Stomach (tissue), 9 donors: ENCODE data around the gene COG2. TPM values are rescaled to one million over a fixed set of nuclear protein-coding genes. Genes with fewer than 3 reads are reported as not detected.
A peak's percentile ranks its signal among the peaks of the same experiment; 100 is the strongest.

Experiments used
- DNase-seq, 2 donors: peaks; one replicate each; pipeline versions ENCODE4 v3.0.0 to v3.0.0-alpha.2; 2013 to 2019
- H3K27ac ChIP-seq, 5 donors: fragments of 200-600 bp in 4 of 5; sonication (generic) in 4 of 5; one replicate each; pipeline ENCODE4 v1.5.1; 2013 to 2019; ENCODE audit warnings: mild to moderate bottlenecking in 1 of 5, moderate library complexity in 1 of 5
- H3K27me3 ChIP-seq, 3 donors: fragments of 200-600 bp; sonication (generic); one replicate each; pipeline ENCODE4 v1.5.1; 2017 to 2019; ENCODE audit warnings: mixed run types in 1 of 3
- H3K36me3 ChIP-seq, 4 donors: fragments of 200-600 bp; sonication (generic); 1 replicate in 3 of 4; 2 replicates in 1 of 4; pipeline ENCODE4 v1.5.1; 2016 to 2019
- H3K4me1 ChIP-seq, 4 donors: fragments of 200-600 bp; sonication (generic); one replicate each; pipeline ENCODE4 v1.5.1; 2016 to 2019
- H3K4me3 ChIP-seq, 4 donors: fragments of 200-600 bp; sonication (generic) in 3 of 4; one replicate each; pipeline ENCODE4 v1.5.1; 2016 to 2019; ENCODE audit warnings: mild to moderate bottlenecking in 1 of 4
- H3K9me3 ChIP-seq, 4 donors: fragments of 200-600 bp; sonication (generic); one replicate each; pipeline ENCODE4 v1.5.1; 2016 to 2019
- EP300 ChIP-seq: sonication (generic); formaldehyde crosslinking; IDR thresholded peaks from one replicate; pipeline ENCODE4 v1.6.1; 2017; ENCODE audit warnings: antibody characterized with exemption
- POLR2A ChIP-seq, 4 donors: fragments of 450-650 bp; IDR thresholded peaks; one replicate each; pipeline ENCODE4 v1.6.1; 2016; ENCODE audit warnings: antibody characterized with exemption in 4 of 4, control low read depth in 2 of 4, mild to moderate bottlenecking in 1 of 4, moderate library complexity in 1 of 4
- POLR2AphosphoS5 ChIP-seq, 3 donors: sonication (generic); formaldehyde crosslinking; IDR thresholded peaks; one replicate each; pipeline ENCODE4 v1.6.1; 2016; ENCODE audit warnings: antibody characterized with exemption in 3 of 3
- WGBS, 5 donors: extraction: QIAGEN DNeasy Blood & Tissue Kit in 3 of 5; methylation state at CpG; one replicate each; pipeline versions ENCODE4 v1.1.5 to v1.1.7; 2013 to 2018; 5-methylcytosine and 5-hydroxymethylcytosine counted together
- intact Hi-C: fragments of 100-400 bp; cut with DNase I; formaldehyde crosslinking; loops from one replicate; pipeline ENCODE4 v1.15.1; 2023; ENCODE audit warnings: low total_unique reads
- polyA plus RNA-seq, 3 donors: library from polyadenylated mRNA; stranded (reverse); fragments of 200-250 nt; gene quantifications; one replicate each; pipeline ENCODE4 v1.2.3, GENCODE V29; 2013
- total RNA-seq, 5 donors: library from RNA; depleted of rRNA; stranded (reverse); fragments of >200 nt; gene quantifications; one replicate each; pipeline versions ENCODE4 v1.1.0 to v1.2.3, GENCODE V29; 2014 to 2016
- TF ChIP-seq, protein P1 (sequence below), 7 experiments: fragments of 450-650 bp in 4 of 7; fragments of 200-600 bp in 3 of 7; sonication (generic) in 3 of 7; IDR thresholded peaks; one replicate each; pipeline ENCODE4 v1.5.1; 2016 to 2019; ENCODE audit warnings: antibody characterized with exemption in 7 of 7, control low read depth in 2 of 7, mild to moderate bottlenecking in 1 of 7
- donor health status: healthy with polysubstance abuse.
- donor health status: Bipolar disorder and iron deficiency.
- donor health status: healthy.

The COG2 gene
- total and polyA plus RNA-seq, 8 donors: 8.9 to 51.3 (median 20.7) TPM

DNA sequence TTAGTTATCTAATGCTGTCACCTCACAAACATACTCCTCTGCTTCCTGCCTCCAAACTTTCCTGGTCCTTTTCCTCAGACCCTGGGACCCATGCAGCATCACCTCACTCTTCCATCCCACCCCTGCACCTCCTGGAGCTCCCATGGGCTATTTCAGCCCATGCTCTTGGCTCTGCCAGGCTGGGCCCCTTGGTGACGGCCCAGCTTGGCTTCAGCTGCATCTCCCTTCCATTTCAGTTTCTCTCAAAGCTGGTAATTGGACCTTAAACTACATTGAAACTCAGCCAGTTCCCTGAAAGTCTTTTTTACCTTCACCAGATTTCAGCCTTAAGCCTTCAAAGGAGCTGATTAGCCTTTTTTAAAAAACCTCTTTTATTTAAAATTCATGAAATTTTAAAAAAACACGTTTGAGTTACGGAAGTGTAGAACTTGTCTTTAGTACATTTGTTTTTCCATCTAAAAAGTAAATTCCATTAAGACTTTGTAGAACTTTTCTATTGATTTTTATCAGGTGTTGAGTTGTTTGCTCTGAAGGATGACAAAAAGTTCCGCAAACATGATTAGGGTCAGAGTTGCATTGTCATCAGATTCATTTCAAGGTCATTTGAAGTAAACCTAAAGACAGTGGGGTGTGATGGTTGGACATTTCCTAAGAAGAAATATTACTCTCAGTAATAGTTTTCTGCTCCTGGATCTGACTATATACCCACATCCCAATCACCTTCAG lies 38.2 kb downstream of the COG2 start:
- Histone ChIP-seq H3K36me3 (peaks cover 28 to 98% (median 91%) of the 10 kb centered on the region in 4 donors), H3K27ac (no peak overlapping the region), H3K27me3 (no peaks in the 10 kb centered on the region), H3K4me1 (peaks cover 0 to 29% (median 8%) of the 10 kb centered on the region in 4 donors), H3K4me3 (no peak overlapping the region), H3K9me3 (no peaks in the 10 kb centered on the region)
- whole genome bisulfite sequencing, 5 donors: 36 to 68% (median 57%) methylated on average over 4 of the region's 4 CpGs
- TF ChIP-seq POLR2AphosphoS5 (IDR thresholded peaks at IDR 0.05) (no peak), EP300 (no peak), POLR2A (IDR thresholded peaks at IDR 0.05) (no peak)
- TF ChIP-seq, protein P1, sequence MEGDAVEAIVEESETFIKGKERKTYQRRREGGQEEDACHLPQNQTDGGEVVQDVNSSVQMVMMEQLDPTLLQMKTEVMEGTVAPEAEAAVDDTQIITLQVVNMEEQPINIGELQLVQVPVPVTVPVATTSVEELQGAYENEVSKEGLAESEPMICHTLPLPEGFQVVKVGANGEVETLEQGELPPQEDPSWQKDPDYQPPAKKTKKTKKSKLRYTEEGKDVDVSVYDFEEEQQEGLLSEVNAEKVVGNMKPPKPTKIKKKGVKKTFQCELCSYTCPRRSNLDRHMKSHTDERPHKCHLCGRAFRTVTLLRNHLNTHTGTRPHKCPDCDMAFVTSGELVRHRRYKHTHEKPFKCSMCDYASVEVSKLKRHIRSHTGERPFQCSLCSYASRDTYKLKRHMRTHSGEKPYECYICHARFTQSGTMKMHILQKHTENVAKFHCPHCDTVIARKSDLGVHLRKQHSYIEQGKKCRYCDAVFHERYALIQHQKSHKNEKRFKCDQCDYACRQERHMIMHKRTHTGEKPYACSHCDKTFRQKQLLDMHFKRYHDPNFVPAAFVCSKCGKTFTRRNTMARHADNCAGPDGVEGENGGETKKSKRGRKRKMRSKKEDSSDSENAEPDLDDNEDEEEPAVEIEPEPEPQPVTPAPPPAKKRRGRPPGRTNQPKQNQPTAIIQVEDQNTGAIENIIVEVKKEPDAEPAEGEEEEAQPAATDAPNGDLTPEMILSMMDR (IDR thresholded peaks at IDR 0.05): no peak
- intact Hi-C loops: no loop called here
- no peak for DNase-seq

DNA sequence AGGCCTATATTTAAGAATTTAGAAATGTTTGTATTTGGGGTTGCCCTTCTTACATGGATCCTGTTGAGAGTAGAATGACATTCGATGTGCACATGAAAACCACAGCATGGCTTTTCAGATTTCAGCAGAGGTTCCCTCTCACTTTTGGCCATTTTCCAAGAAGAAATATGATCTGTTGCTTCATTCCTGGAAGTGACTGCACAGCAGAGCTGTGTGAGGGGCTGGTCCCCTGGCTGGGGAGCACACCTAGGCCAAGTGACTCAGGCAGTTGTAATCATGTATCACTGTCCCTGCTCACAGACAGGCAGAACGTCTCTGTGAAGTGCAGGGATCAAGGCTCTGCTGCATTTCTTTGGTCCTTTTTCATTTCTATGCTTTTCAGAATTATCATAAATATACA lies 39.3 kb downstream of the COG2 start:
- intact Hi-C loops: no loop called here
- Histone ChIP-seq H3K27ac (no peak overlapping the region), H3K9me3 (no peaks in the 10 kb centered on the region), H3K4me3 (no peak overlapping the region), H3K27me3 (no peaks in the 10 kb centered on the region), H3K36me3 (peaks cover 34 to 98% (median 91%) of the 10 kb centered on the region in 4 donors), H3K4me1 (peaks cover 0 to 29% (median 8%) of the 10 kb centered on the region in 4 donors)
- peak in 1 of 2 donors; percentile 65 for DNase-seq
- TF ChIP-seq EP300: no peak
- TF ChIP-seq, protein P1 (IDR thresholded peaks at IDR 0.05): no peak
- no peak for TF ChIP-seq POLR2A (IDR thresholded peaks at IDR 0.05)
- TF ChIP-seq POLR2AphosphoS5 (IDR thresholded peaks at IDR 0.05): peak in 1 of 3 donors; percentile 38
- 17 to 25% (median 21%) methylated on average over 2 of the region's 2 CpGs for WGBS, 5 donors

DNA sequence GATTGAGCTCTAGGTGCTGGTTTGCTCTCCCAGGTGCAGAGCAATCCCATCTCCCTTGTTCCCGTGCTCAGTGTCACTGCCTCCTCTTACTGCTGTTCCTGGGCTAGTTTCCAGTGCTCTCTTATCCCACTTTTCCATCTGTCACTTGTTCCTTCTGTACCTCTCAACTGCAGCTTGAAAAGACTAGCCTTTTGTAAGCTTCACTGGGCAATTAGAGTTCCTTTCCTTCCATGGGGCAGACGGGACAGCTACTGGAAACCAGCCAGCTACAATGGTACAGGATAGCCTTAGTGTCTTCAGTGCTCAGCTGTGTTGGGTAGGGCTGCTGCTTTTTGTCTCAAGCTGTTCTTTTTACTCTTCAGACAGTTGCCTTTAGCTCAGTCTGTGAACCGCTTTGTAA lies 40.0 kb downstream of the COG2 start:
- intact Hi-C loops: no loop called here
- TF ChIP-seq POLR2A (IDR thresholded peaks at IDR 0.05) (no peak), EP300 (no peak)
- peak in 1 of 2 donors; percentile 36 for DNase-seq
- H3K36me3 ChIP-seq: peaks cover 41 to 98% (median 91%) of the 10 kb centered on the region in 4 donors
- peaks cover 0 to 29% (median 8%) of the 10 kb centered on the region in 4 donors for H3K4me1 ChIP-seq
- WGBS, 5 donors: 26 to 50% (median 40%) methylated on average over 3 of the region's 3 CpGs
- no peak overlapping the region for H3K27ac ChIP-seq
- H3K9me3 ChIP-seq: no peaks in the 10 kb centered on the region
- H3K4me3 ChIP-seq: no peak overlapping the region
- no peaks in the 10 kb centered on the region for H3K27me3 ChIP-seq

DNA sequence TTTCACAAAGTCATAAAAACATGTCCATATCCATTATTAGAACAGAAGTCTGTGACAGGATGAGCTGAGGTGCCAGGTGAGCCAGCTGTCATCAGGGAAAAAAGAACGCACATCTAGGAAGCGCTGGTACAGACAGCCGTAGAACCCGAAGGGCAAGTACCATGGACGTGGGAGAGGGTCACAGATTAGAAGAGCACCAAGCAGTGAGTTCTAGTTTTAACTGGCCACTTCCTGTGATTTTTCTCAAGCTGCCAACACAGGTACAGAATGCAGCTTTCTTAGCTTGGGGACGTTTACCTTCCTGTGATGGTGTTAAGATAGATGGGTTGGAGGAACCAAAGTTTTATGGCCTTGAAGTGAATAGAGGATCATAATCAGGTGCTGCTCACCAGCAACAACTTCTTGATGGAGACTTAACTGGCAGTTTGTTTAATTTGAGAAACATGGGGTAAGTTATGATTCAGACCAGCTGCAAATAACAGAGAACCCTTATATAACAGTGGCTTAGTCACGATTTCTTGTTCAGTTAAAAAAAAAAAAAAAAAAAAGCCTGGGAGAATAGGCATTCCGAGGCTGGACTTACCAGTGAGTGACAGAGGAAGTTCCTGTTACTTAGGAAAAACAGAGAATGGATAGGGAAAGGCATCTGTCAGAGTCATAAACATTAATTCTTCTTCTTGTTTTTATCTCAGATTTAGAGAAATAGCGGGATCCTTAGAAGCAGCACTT lies 40.8 kb downstream of the COG2 start:
- H3K4me1 ChIP-seq: peaks cover 0 to 29% (median 8%) of the 10 kb centered on the region in 4 donors
- intact Hi-C loops: no loop called here
- DNase-seq: no peak
- peaks cover 46 to 98% (median 91%) of the 10 kb centered on the region in 4 donors for H3K36me3 ChIP-seq
- H3K9me3 ChIP-seq: no peaks in the 10 kb centered on the region
- no peak for TF ChIP-seq POLR2AphosphoS5 (IDR thresholded peaks at IDR 0.05)
- H3K27me3 ChIP-seq: no peaks in the 10 kb centered on the region
- no peak overlapping the region for H3K27ac ChIP-seq
- no peak overlapping the region for H3K4me3 ChIP-seq
- 78 to 85% (median 80%) methylated on average over 9 of the region's 9 CpGs for WGBS, 5 donors

DNA sequence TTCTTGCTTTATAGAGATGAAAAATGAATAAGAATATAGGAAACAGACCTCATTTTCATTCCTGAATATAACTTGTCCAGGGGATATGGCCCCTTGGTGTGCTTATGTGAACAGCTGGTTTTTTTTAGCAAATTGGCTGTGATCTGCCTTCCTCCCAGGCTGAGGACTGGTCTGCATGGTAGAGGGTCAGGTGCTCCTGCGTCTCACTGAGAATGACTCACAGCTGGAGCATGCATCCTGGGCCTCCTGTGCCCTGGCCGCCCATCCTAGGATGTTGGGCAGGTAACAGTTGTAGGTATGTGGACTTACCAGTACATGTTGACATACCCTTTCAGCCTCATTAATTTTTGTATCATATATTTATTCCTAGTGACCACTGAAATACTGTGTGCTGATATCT lies 41.9 kb downstream of the COG2 start:
- intact Hi-C loops: no loop called here
- peaks cover 52 to 98% (median 91%) of the 10 kb centered on the region in 4 donors for H3K36me3 ChIP-seq
- H3K9me3 ChIP-seq: no peaks in the 10 kb centered on the region
- 77 to 100% (median 94%) methylated on average over 2 of the region's 2 CpGs for WGBS, 5 donors
- no peaks in the 10 kb centered on the region for H3K27me3 ChIP-seq
- no peak overlapping the region for H3K27ac ChIP-seq
- no peak overlapping the region for H3K4me3 ChIP-seq
- peaks cover 0 to 29% (median 8%) of the 10 kb centered on the region in 4 donors for H3K4me1 ChIP-seq
- no peak for DNase-seq
- TF ChIP-seq POLR2AphosphoS5 (IDR thresholded peaks at IDR 0.05): no peak
- TF ChIP-seq POLR2A (IDR thresholded peaks at IDR 0.05): no peak
- TF ChIP-seq, protein P1 (IDR thresholded peaks at IDR 0.05): no peak
- TF ChIP-seq EP300: no peak
